Lung (tissue), 12 donors: ENCODE data around the gene FCRLA. TPM values are rescaled to one million over a fixed set of nuclear protein-coding genes. Genes with fewer than 3 reads are reported as not detected.

Experiments used
- ATAC-seq: fragments of 200-7000 bp; cut with Tn5 transposase; one replicate; pipeline ENCODE4 v1.9.1; 2020; ENCODE audit warnings: moderate number of reproducible peaks; ENCODE audit not compliant: insufficient read depth, low FRiP score
- DNase-seq, 3 donors: peaks; one replicate each; pipeline ENCODE4 v3.0.0-alpha.2; 2013 to 2017
- H3K27ac ChIP-seq, 2 donors: one replicate each; pipeline ENCODE4 v1.5.1; 2013; ENCODE audit warnings: mild to moderate bottlenecking in 2 of 2, moderate library complexity in 2 of 2, control low read depth in 1 of 2, inconsistent platforms in 1 of 2, low read depth in 1 of 2, low read length in 1 of 2
- H3K27me3 ChIP-seq, 3 donors: one replicate each; pipeline ENCODE4 v1.5.1; 2013; ENCODE audit warnings: low read length in 2 of 3; ENCODE audit not compliant: control insufficient read depth in 3 of 3, insufficient read depth in 3 of 3
- H3K36me3 ChIP-seq, 4 donors: one replicate each; pipeline ENCODE4 v1.5.1; 2013; ENCODE audit warnings: low read length in 4 of 4, mild to moderate bottlenecking in 1 of 4, moderate library complexity in 1 of 4; ENCODE audit not compliant: control insufficient read depth in 4 of 4, insufficient read depth in 4 of 4
- H3K4me1 ChIP-seq, 5 donors: one replicate each; pipeline ENCODE4 v1.5.1; 2013; ENCODE audit warnings: low read length in 5 of 5, mild to moderate bottlenecking in 2 of 5, moderate library complexity in 1 of 5; ENCODE audit not compliant: control insufficient read depth in 5 of 5, insufficient read depth in 5 of 5
- H3K4me3 ChIP-seq: one replicate; pipeline ENCODE4 v1.5.1; 2013; ENCODE audit warnings: mild to moderate bottlenecking, control low read depth, moderate library complexity
- H3K9ac ChIP-seq, 2 donors: one replicate each; pipeline ENCODE4 v1.5.1; 2013; ENCODE audit warnings: low read length in 2 of 2, control low read depth in 1 of 2; ENCODE audit not compliant: insufficient read depth in 1 of 2
- H3K9me3 ChIP-seq, 4 donors: one replicate each; pipeline ENCODE4 v1.5.1; 2013; ENCODE audit warnings: low read length in 3 of 4, mild to moderate bottlenecking in 1 of 4, moderate library complexity in 1 of 4; ENCODE audit not compliant: control insufficient read depth in 4 of 4, insufficient read depth in 3 of 4
- CTCF ChIP-seq: IDR thresholded peaks from 2 replicates; pipeline ENCODE4 v1.5.1; 2012; ENCODE audit warnings: mild to moderate bottlenecking; ENCODE audit errors: control extremely low read depth, extremely low read depth
- WGBS, 2 donors: extraction: QIAGEN DNeasy Blood & Tissue Kit; methylation state at CpG; one replicate each; pipeline ENCODE4 v1.1.7; 2013; 5-methylcytosine and 5-hydroxymethylcytosine counted together
- polyA plus RNA-seq, 2 donors: library from polyadenylated mRNA; stranded (reverse); fragments of 200-250 nt; gene quantifications; one replicate each; pipeline ENCODE4 v1.2.1, GENCODE V29; 2013
- total RNA-seq, 2 donors: library from RNA; depleted of rRNA in 1 of 2; stranded (reverse); fragments of >200 nt in 1 of 2; gene quantifications; one replicate each; pipeline ENCODE4 v1.2.1, GENCODE V29; 2014 to 2021
- donor health status: control.
- donor health status: control.
- donor health status: Bipolar disorder and iron deficiency.
- donor health status: healthy.
- donor health status: DM: yes; HTN: yes; CAD: no.

FCRLA gene
- total and polyA plus RNA-seq, 4 donors = 0.14 to 3.9 (median 0.73) TPM

- Histone ChIP-seq H3K9me3 (no peaks in the 10 kb centered on the region), H3K36me3 (no peaks in the 10 kb centered on the region), H3K9ac (no peak overlapping the region), H3K4me3 (no peak overlapping the region), H3K4me1 (no peaks in the 10 kb centered on the region), H3K27ac (peak overlapping the region in 1 of 2 donors; percentile 71), H3K27me3 (peaks cover 0 to 6% (median 5%) of the 10 kb centered on the region in 3 donors)
- peak; percentile 52 for TF ChIP-seq CTCF
- 74% methylated on average over 4 of the region's 4 CpGs for WGBS, 2 donors
- DNase-seq (peak in 2 of 3 donors; percentile 53 to 62), ATAC-seq (peak; percentile 54)
Measured at GRCh38 chr1:161738627-161739287, 31.7 kb downstream of the FCRLA start.

GRCh38 chr1:161739865-161740566, 33.0 kb downstream of the FCRLA start:
- peak; percentile 50 for ATAC-seq

GRCh38 chr1:161740921-161741320, 33.9 kb downstream of the FCRLA start:
- no peak for DNase-seq
- Histone ChIP-seq H3K9ac (no peak overlapping the region), H3K4me1 (no peaks in the 10 kb centered on the region), H3K4me3 (no peak overlapping the region), H3K27me3 (peaks cover 0 to 6% (median 2%) of the 10 kb centered on the region in 3 donors), H3K36me3 (no peaks in the 10 kb centered on the region), H3K9me3 (no peaks in the 10 kb centered on the region), H3K27ac (no peak overlapping the region)
- no peak for ATAC-seq
- 70 to 71% methylated on average over 6 of the region's 6 CpGs for WGBS, 2 donors
- no peak for TF ChIP-seq CTCF

More at GRCh38 chr1:161739865-161740566, 33.0 kb downstream of the FCRLA start:
- Histone ChIP-seq H3K36me3 (no peaks in the 10 kb centered on the region), H3K4me3 (no peak overlapping the region), H3K27me3 (peaks cover 0 to 6% (median 5%) of the 10 kb centered on the region in 3 donors), H3K4me1 (no peaks in the 10 kb centered on the region), H3K27ac (peak overlapping the region in 1 of 2 donors; percentile 64), H3K9ac (no peak overlapping the region), H3K9me3 (no peaks in the 10 kb centered on the region)
- peak in 1 of 3 donors; percentile 13 for DNase-seq
- TF ChIP-seq CTCF = no peak
- WGBS, 2 donors = 37 to 41% methylated on average over 8 of the region's 8 CpGs
